NT2/D1 (cell line): ENCODE results near the gene FRYL.
"Not testable (repeated sequence)": the region's sequence is repeated elsewhere in the genome, so short reads cannot be mapped to it uniquely, and the experiment has no call there.

Source experiments
- SUZ12 ChIP-seq: IDR thresholded peaks from 2 replicates; pipeline ENCODE4 v1.6.1; 2011; ENCODE audit not compliant: insufficient read length, insufficient read depth; ENCODE audit errors: extremely low read depth
- ZNF274 ChIP-seq: IDR thresholded peaks from 2 replicates; pipeline ENCODE4 v1.6.1; 2011; ENCODE audit warnings: mild to moderate bottlenecking, low read depth, low read length

GRCh38 chr4:48758703-48759102 lies 21.4 kb downstream of the FRYL start:
- not testable (repeated sequence) for TF ChIP-seq SUZ12, ZNF274
